ENCODE results near the gene PROS1.
A peak's percentile ranks its signal among the peaks of the same experiment; 100 is the strongest.
"Not testable (repeated sequence)": the region's sequence is repeated elsewhere in the genome, so short reads cannot be mapped to it uniquely, and the experiment has no call there.

PROS1 gene

DNA sequence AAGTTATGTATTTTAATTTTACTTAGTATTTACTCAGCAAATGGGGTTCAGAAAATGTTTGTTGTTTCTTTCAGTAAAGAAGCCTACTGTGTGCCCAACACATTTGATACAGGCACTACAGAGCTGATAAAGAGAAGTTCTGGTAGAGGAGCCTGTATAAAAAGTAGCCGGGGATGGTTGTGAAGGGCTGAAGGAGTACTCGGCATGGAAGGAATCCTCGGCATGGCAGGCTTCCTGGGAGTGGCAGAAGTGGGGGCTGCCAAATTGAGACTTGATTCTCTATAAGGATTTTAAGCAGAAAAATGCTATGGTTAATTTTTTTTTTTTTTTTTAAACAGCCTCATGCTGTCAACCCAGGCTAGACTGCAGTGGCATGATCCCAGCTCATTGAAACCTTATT, 15.5 kb upstream of the PROS1 start:
- TF ChIP-seq POLR2A (IDR thresholded peaks at IDR 0.05; ENCODE audit: low read length) (no peak), GATA1 (IDR thresholded peaks at IDR 0.05; ENCODE audit: low read depth, low read length) (no peak)
- DNase-seq = no peak

DNA sequence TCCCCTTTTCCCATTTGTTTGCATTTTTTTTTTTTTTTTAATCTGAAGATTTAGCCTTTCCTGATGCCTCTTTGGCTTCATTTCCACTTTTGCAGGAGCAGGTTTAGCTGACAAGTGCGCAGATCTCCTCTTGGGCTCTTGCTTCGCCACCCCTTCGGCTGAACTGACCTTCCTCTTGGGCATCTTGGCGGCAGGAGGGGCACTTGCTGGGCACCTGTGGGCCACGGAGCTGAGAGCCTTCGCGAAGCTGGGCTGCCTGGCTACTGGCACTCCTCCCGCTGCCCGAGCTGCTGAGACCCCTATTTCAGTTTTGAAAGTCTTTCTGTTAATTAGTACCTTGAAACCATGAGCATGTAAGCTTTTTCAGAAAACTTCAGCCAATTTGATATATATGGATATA, 15.1 kb upstream of the PROS1 start:
- no peak for DNase-seq
- no peak for TF ChIP-seq GATA1 (IDR thresholded peaks at IDR 0.05; ENCODE audit: low read depth, low read length)
- no peak for TF ChIP-seq POLR2A (IDR thresholded peaks at IDR 0.05; ENCODE audit: low read length)

DNA sequence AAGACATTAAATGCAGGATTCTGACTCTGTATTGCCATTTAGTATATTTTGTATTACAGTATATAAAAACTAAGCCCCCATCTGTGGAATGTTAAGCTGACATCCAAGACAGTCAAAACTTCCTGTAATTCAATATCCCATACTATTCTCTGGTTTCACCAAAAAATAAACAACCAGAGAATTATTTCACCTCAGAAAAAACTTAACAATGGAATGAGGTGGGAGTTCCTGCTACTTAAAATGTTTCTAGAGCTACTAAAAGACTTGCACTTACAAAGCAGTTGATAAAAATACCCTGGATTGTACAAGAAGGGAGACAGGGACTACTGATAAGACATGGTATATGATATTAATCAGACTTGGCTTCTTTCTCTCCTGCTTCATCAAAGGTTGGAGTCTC, 14.6 kb upstream of the PROS1 start:
- TF ChIP-seq GATA1 (IDR thresholded peaks at IDR 0.05; ENCODE audit: low read depth, low read length) (no peak), POLR2A (IDR thresholded peaks at IDR 0.05; ENCODE audit: low read length) (no peak)
- DNase-seq = peak in 1 of 2 experiments; percentile 2

DNA sequence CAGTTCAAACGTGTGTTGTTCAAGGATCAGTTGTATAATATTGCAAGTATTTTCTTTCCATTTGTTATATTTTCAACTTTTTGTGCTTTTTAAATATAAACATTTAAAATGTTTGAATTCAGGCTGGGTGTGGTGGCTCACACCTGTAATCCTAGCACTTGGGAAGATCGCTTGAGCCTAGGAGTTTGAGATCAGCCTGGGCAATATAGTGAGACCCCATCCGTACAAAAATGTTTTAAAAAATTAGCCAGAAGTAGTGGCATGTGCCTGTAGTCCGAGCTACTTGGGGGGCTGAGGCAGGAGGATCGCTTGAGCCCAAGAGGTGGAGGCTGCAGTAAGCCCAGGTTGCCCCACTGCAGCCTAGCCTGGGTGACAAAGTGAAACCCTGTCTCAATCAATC, 10.9 kb upstream of the PROS1 start:
- DNase-seq = no peak
- TF ChIP-seq GATA1 (IDR thresholded peaks at IDR 0.05; ENCODE audit: low read depth, low read length) (no peak), POLR2A (IDR thresholded peaks at IDR 0.05; ENCODE audit: low read length) (no peak)

DNA sequence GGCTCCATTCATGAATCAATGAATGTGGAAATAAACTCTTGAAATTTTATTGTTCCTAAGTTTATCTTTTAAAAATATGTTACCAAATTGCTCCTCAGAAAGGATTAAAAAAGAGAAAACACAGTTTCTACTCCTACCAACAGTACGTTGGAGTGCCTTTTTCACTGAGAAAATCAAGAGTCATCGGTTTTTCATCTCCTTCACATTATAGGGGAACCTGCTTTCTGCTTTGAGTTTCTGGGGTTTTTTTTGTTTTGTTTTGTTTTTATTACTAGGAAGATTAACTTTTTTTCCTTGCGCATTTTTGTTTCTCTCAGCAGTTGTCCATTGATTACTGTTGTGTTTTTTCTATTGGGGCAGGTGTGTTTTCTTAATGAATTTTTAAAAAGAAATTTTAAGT, 9.7 kb upstream of the PROS1 start:
- TF ChIP-seq POLR2A (IDR thresholded peaks at IDR 0.05; ENCODE audit: low read length) (no peak), GATA1 (IDR thresholded peaks at IDR 0.05; ENCODE audit: low read depth, low read length) (no peak)
- DNase-seq = no peak

- TF ChIP-seq POLR2A (IDR thresholded peaks at IDR 0.05; ENCODE audit: low read length) = no peak
- TF ChIP-seq GATA1 (IDR thresholded peaks at IDR 0.05; ENCODE audit: low read depth, low read length) = no peak
- DNase-seq = no peak
Measured at GRCh38 chr3:93981649-93982048, 8.0 kb upstream of the PROS1 start.

- peak; percentile 98 for DNase-seq
- TF ChIP-seq GATA1 (IDR thresholded peaks at IDR 0.05; ENCODE audit: low read depth, low read length) (peak; percentile 46), POLR2A (IDR thresholded peaks at IDR 0.05; ENCODE audit: low read length) (peak; percentile 92)
Measured at GRCh38 chr3:93979850-93980676, 6.4 kb upstream of the PROS1 start, which contains the start of gene ARL13B. TSS of gene ARL13B (plus strand) at chr3:93980155. CDS start at chr3:93980424, 269 bp downstream.

DNA sequence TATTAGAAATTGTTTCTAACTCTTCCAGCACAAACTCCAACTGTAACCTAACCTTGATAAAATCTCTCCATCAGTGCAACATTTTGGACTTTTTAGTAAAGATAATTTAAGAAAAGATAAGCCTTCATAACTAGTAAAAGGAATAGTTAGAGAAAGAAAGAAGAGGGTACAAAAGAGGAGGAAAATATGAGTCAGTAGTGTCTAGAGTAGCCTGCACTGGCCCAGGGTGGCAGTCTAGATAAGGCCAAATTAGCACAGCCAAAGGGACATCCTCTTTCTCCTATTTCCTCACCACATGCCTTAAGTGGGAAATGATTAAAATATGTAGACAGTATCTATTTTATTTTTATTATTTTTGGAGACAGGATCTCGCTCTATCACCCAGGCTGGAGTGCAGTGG, 3.7 kb downstream of the PROS1 start:
- peak; percentile 72 to 81 for DNase-seq
- TF ChIP-seq POLR2A (IDR thresholded peaks at IDR 0.05; ENCODE audit: low read length) (peak; percentile 7), GATA1 (IDR thresholded peaks at IDR 0.05; ENCODE audit: low read depth, low read length) (no peak)

DNA sequence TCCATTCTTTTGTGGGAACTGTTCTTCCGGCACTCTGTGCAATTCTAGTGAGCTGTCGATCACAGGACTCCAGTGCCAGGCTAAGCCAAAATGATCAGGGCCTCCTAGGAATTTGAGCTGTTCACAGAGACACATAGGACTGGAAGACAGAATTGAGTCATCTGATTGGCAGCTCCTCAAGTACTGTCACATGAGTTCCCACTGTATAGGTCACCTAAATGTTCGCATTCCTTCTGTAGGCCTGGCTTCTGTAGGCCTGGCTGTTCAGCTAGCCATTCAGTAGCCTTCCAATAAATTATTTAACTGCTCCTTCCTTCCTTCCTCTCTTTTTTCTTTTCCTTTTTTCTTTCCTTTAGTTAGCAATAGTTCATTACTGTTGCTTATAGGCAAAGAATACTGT, 4.3 kb downstream of the PROS1 start:
- DNase-seq = peak; percentile 51 to 57
- TF ChIP-seq GATA1 (IDR thresholded peaks at IDR 0.05; ENCODE audit: low read depth, low read length) (no peak), POLR2A (IDR thresholded peaks at IDR 0.05; ENCODE audit: low read length) (peak; percentile 26)

DNA sequence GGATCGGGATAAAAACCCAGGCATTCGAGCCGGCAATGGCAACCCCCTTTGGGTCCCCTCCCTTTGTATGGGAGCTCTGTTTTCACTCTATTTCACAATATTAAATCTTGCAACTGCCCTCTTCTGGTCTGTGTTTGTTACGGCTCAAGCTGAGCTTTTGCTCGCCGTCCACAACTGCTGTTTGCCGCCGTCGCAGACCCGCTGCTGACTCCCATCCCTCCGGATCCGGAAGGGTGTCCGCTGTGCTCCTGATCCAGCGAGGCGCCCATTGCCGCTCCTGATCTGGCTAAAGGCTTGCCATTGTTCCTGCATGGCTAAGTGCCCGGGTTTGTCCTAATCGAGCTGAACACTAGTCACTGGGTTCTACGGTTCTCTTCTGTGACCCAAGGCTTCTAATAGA, 8.6 kb downstream of the PROS1 start:
- DNase-seq = not testable (repeated sequence)

DNA sequence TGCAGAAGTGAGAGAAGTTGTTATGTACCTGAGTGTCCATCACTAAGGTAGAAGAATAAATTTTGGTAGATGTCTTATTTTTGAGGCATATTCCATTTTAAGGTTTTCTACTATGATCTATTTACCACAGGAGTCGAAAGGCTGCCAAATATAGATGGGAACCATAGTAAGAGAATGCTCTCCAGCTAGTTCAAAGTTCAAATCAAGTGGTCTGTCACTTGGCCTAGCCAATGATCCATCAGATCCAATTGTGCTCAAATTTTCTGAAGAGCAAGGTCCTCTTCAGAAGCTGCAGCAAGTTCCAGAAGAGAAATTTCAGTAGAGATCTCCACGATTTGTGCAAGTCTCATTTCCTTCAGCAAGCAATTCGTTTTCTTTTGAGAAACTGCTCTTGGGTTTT, 10.9 kb downstream of the PROS1 start:
- TF ChIP-seq POLR2A (IDR thresholded peaks at IDR 0.05; ENCODE audit: low read length) (no peak), GATA1 (IDR thresholded peaks at IDR 0.05; ENCODE audit: low read depth, low read length) (no peak)
- no peak for DNase-seq

DNA sequence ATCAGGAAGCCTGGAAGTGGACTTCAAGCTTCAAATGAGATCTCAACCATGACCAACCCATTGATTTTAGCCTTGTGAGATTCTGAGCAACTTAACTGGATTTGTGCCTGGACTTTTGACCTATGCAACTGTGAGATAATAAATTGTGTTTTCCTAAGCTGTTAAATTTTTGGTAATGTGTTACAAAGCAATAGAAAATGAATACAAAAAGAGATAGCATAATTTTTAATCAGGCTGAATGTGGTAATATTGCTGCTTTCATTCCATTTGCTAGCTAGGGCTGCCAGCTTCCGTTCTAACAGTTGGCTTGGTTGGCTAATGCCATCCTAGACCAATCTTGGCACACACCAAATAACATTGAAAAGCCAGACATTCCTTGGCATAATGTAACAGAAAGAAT, 12.2 kb downstream of the PROS1 start:
- TF ChIP-seq GATA1 (IDR thresholded peaks at IDR 0.05; ENCODE audit: low read depth, low read length) = no peak
- TF ChIP-seq POLR2A (IDR thresholded peaks at IDR 0.05; ENCODE audit: low read length) = no peak
- no peak for DNase-seq

DNA sequence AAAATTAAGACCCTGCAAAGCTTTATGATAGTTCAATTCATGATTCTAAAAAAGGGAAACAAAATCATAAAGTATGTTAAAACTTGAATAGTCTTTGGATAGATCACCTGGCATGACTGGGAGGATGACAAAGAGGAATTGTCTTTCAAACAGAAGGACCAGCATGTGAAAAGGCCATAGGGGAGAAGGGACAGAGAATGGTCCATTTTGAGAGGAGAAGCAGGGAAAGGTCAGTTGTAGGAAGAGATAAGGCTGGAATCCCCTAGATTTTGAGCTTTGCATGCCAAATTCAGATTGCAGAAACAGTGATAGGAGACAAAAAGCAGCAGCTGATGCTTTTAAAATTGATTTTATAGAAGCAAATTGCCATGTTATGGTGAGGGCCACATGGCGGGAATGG, 12.7 kb downstream of the PROS1 start:
- DNase-seq = no peak
- no peak for TF ChIP-seq GATA1 (IDR thresholded peaks at IDR 0.05; ENCODE audit: low read depth, low read length)
- TF ChIP-seq POLR2A (IDR thresholded peaks at IDR 0.05; ENCODE audit: low read length) = no peak

DNA sequence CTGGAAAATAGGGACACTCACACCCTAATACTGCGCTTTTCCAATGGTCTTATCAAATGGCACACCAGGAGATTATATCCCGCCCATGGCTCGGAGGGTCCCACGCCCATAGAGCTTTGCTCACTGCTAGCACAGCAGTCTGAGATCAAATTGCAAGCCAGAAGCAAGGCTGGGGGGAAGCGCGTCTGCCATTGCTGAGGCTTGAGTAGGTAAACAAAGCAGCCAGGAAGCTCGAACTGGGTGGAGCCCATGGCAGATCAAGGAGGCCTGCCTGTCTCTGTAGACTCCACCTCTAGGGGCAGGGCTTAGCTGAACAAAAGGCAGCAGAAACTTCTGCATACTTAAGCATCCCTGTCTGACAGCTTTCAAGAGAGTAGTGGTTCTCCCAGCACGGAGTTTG, 23.7 kb downstream of the PROS1 start:
- DNase-seq = peak in 1 of 2 experiments; percentile 9

DNA sequence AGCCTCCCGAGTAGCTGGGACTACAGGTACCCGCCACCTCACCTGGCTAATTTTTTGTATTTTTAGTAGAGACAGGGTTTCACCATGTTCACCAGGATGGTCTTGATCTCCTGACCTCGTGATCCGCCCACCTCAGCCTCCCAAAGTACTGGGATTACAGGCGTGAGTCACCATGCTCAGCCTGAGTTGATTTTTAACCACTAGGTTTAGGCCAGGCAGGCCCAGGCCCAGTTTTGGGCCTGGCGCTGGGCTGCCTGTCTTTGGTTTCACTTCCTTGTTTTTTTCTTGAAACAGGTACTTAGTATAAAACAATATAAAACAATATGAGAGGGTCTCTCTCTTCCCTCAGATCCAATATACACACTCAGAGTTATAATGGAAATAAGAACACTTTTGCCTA, 36.2 kb downstream of the PROS1 start:
- not testable (repeated sequence) for DNase-seq

GRCh38 chr3:93936549-93936948, 37.1 kb downstream of the PROS1 start:
- no peak for DNase-seq
- TF ChIP-seq POLR2A (IDR thresholded peaks at IDR 0.05; ENCODE audit: low read length) = no peak
- TF ChIP-seq GATA1 (IDR thresholded peaks at IDR 0.05; ENCODE audit: low read depth, low read length) = no peak
